Suprapubic skin (tissue), 4 donors: ENCODE results near the gene ZDHHC19.

ENCODE experiments used
- CTCF ChIP-seq, 2 donors: fragments of 200-600 bp in 1 of 2; fragments of 450-650 bp in 1 of 2; sonication (generic) in 1 of 2; IDR thresholded peaks; one replicate each; pipeline ENCODE4 v1.5.1; 2016 to 2019; ENCODE audit warnings: antibody characterized with exemption in 2 of 2, mild to moderate bottlenecking in 1 of 2, moderate library complexity in 1 of 2
- EP300 ChIP-seq: sonication (generic); formaldehyde crosslinking; IDR thresholded peaks from one replicate; pipeline ENCODE4 v1.6.1; 2017; ENCODE audit warnings: antibody characterized with exemption
- POLR2AphosphoS5 ChIP-seq, 3 donors: sonication (generic); formaldehyde crosslinking; IDR thresholded peaks; one replicate each; pipeline ENCODE4 v1.6.1; 2017; ENCODE audit warnings: antibody characterized with exemption in 3 of 3

- TF ChIP-seq CTCF (IDR thresholded peaks at IDR 0.05) (no peak), EP300 (no peak), POLR2AphosphoS5 (IDR thresholded peaks at IDR 0.05) (no peak)
Observed at GRCh38 chr3:196240424-196240823, 29.2 kb upstream of the ZDHHC19 start.
